T47D (cell line): Measurements from ENCODE around the gene MYOM1.

Experiments used
- DNase-seq, 2 experiments: peaks; one replicate each; pipeline versions ENCODE4 v3.0.0 to v3.0.0-alpha.2; 2011 to 2012; ENCODE audit warnings: low read depth in 1 of 2, low spot score in 1 of 2
- JUND ChIP-seq: IDR thresholded peaks from 2 replicates; pipeline ENCODE4 v1.6.1; 2012; ENCODE audit warnings: low read depth
- in situ Hi-C: cut with HindIII; loops from 2 replicates; pipeline ENCODE4 v1.10.0; 2016; ENCODE audit warnings: low sequenced_read_pairs, low pct_unique_long_range_greater_than_20kb

The MYOM1 gene

GRCh38 chr18:3140986-3141639 lies 78.7 kb downstream of the MYOM1 start:
- in situ Hi-C loops, result no loop called here
- DNase-seq, result no peak
- TF ChIP-seq JUND, result no peak

DNA sequence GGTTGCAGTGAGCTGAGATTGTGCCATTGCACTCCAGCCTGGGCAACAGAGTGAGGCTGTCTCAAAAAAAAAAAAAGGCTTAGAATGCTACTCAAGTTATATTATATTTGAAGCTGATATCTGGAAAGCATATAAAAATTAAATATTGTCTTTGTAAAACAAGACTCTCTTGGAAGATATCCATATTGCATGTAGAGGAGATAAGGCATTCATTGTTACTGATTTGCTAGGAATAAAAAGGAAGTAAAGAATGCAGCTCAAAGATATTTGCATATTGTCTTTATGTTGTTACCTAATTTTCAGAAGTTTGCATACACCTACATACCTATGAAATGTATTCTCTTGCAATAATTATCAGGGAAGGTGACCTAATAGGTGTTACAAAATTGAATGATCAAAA lies 79.4 kb downstream of the MYOM1 start:
- in situ Hi-C loops, result no loop called here
- TF ChIP-seq JUND, result no peak
- DNase-seq, result no peak

GRCh38 chr18:3139406-3139805 lies 80.4 kb downstream of the MYOM1 start:
- no peak for DNase-seq
- TF ChIP-seq JUND, result no peak
- in situ Hi-C loops, result no loop called here

- in situ Hi-C loops, result no loop called here
- no peak for TF ChIP-seq JUND
- DNase-seq, result no peak
Measured at GRCh38 chr18:3138274-3138975, 81.3 kb downstream of the MYOM1 start.

DNA sequence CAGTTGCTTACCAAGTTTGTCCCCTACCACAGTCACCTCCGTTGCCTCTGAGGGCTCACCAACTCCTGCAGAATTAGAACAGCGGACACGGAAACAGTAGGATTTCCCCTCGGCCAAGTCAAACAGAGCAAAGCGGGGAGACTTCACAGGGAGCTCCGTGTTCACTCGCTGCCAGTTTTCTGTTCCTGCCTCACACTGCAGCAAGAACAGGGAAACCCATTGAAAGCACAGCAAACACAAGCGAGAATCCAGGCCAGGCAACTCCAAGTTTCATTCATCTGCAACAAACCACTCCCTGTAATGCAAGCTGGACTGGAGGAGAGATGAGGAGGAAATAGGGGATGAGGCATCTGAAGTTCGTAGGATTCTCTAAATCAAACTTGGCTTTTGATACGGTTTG lies 84.2 kb downstream of the MYOM1 start:
- no peak for TF ChIP-seq JUND
- in situ Hi-C loops, result no loop called here

DNA sequence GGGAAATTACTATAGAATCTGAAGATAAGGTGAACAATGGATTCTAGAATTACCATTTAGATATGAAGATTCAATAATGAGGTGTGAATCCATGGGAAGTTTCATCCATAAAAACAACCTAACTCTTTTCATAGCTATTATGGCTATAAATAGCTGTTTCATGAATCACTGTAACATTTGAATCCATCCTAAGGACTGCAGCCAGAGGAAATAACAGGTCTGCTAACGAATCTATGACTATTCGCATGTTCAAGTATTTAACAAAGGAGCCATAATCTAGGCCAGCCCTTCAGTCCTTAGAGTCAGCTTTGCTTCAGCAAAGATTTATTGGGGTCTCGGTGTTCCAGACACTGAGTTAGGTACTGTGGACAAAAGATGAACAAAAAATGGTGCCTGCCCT lies 87.1 kb downstream of the MYOM1 start:
- in situ Hi-C loops, result no loop called here
- no peak for DNase-seq
- no peak for TF ChIP-seq JUND

More for the DNA sequence above, 84.2 kb downstream of the MYOM1 start:
- DNase-seq, result no peak

GRCh38 chr18:3130344-3130743 lies 89.4 kb downstream of the MYOM1 start:
- DNase-seq, result no peak
- no peak for TF ChIP-seq JUND
- in situ Hi-C loops, result no loop called here

GRCh38 chr18:3129053-3129864 lies 90.5 kb downstream of the MYOM1 start:
- TF ChIP-seq JUND, result no peak
- DNase-seq, result peak; percentile 7 to 69
- in situ Hi-C loops, result no loop called here

GRCh38 chr18:3126457-3127097 lies 93.2 kb downstream of the MYOM1 start:
- no peak for TF ChIP-seq JUND
- no peak for DNase-seq
- in situ Hi-C loops, result no loop called here

GRCh38 chr18:3124822-3125221 lies 94.9 kb downstream of the MYOM1 start:
- no peak for TF ChIP-seq JUND
- DNase-seq, result no peak
- in situ Hi-C loops, result no loop called here

- in situ Hi-C loops, result no loop called here
- DNase-seq, result no peak
- no peak for TF ChIP-seq JUND
Measured at GRCh38 chr18:3122851-3123250, 96.9 kb downstream of the MYOM1 start.

- in situ Hi-C loops, result no loop called here
- no peak for DNase-seq
- TF ChIP-seq JUND, result no peak
Measured at GRCh38 chr18:3121259-3121658, 98.5 kb downstream of the MYOM1 start.

DNA sequence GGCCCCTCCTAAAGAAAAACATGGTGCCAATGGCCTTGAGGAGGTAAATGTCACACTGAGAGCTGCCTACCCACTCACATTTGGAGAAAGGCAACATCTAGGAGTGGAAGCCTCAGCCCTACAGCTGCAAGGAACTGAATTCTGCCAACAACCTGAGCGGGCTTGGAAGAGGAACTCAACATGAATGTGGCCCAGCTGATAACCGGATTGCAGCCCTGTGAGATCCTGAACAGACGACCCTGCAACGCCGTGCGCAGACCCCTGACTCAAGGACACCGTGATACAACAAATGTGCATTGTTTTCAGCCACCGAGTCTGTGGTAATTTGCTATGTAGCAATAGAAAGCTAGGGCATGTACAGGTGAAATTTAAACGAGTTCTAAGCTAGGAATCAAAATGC lies 99.4 kb downstream of the MYOM1 start:
- no peak for DNase-seq
- TF ChIP-seq JUND, result no peak
- in situ Hi-C loops, result no loop called here
